Measurements from ENCODE around the gene GRIN1.

GRIN1 gene

GRCh38 chr9:137103206-137103999 is 35.6 kb upstream of the GRIN1 start:
- TF ChIP-seq, protein P1, sequence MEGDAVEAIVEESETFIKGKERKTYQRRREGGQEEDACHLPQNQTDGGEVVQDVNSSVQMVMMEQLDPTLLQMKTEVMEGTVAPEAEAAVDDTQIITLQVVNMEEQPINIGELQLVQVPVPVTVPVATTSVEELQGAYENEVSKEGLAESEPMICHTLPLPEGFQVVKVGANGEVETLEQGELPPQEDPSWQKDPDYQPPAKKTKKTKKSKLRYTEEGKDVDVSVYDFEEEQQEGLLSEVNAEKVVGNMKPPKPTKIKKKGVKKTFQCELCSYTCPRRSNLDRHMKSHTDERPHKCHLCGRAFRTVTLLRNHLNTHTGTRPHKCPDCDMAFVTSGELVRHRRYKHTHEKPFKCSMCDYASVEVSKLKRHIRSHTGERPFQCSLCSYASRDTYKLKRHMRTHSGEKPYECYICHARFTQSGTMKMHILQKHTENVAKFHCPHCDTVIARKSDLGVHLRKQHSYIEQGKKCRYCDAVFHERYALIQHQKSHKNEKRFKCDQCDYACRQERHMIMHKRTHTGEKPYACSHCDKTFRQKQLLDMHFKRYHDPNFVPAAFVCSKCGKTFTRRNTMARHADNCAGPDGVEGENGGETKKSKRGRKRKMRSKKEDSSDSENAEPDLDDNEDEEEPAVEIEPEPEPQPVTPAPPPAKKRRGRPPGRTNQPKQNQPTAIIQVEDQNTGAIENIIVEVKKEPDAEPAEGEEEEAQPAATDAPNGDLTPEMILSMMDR (IDR thresholded peaks at IDR 0.05), result no peak

- TF ChIP-seq, protein P1 (IDR thresholded peaks at IDR 0.05), result no peak
Observed at GRCh38 chr9:137105814-137106661, 32.9 kb upstream of the GRIN1 start.

DNA sequence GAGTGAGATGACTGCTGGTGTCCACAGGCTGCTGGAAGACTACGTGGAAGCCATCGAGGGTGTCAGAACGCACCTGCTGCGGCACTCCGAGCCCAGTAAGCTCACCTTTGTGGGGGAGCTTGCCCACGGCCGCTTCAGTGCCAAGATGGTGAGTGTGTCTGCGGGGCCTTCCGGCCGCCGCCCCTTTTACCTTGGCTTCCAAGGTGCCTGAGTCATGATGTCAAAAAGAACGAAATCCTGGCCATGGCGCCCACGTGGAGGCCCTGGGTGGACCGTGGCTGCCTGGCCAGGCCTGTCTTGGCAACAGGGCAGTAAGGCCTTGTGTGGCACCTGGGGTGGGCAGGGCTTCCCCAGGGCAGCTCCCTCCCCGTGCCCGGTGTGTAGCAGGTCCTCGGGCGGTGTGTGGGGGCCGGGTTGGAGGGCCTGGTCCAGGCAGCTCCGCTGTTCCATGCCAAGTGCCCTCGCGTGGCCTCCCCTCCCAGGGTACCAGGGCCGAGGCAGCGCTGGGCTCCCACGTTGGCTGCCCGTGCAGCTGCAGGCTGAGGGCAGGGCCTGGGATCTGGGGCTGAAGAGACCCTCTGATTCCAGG is 32.2 kb upstream of the GRIN1 start:
- TF ChIP-seq, protein P1 (IDR thresholded peaks at IDR 0.05), result no peak

DNA sequence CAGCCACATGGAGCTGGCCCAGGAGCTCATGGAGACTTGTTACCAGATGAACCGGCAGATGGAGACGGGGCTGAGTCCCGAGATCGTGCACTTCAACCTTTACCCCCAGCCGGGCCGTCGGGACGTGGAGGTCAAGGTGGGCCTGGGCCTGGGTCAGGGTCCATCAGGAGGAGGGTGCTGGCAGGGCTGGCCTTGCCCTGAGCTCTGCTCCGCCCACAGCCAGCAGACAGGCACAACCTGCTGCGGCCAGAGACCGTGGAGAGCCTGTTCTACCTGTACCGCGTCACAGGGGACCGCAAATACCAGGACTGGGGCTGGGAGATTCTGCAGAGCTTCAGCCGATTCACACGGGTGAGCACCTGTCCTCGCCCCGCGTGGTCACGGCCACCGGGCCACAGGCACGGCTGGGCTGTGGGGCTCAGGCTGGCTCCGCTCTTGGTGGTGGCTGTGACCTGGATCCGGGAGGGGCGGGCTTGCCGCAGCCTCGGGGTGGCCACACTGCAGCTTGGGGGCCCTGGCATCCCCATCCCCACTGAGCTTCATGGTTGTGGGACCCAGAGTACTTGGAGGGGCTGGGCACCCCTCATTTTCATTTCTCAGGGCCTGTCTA is 31.5 kb upstream of the GRIN1 start:
- TF ChIP-seq, protein P1 (IDR thresholded peaks at IDR 0.05), result no peak

- TF ChIP-seq, protein P1 (IDR thresholded peaks at IDR 0.05), result no peak
Observed at GRCh38 chr9:137107982-137108381, 31.0 kb upstream of the GRIN1 start.

DNA sequence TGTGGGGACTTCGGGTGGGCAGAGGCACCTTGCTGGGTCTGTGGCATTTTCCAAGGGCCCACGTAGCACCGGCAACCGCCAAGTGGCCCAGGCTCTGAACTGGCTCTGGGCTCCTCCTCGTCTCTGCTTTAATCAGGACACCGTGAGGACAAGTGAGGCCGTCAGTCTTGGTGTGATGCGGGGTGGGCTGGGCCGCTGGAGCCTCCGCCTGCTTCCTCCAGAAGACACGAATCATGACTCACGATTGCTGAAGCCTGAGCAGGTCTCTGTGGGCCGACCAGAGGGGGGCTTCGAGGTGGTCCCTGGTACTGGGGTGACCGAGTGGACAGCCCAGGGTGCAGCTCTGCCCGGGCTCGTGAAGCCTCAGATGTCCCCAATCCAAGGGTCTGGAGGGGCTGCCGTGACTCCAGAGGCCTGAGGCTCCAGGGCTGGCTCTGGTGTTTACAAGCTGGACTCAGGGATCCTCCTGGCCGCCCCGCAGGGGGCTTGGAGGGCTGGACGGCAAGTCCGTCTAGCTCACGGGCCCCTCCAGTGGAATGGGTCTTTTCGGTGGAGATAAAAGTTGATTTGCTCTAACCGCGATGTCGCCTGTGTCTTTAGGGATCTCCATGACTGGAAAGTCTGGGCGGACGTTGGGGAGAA is 30.2 kb upstream of the GRIN1 start:
- TF ChIP-seq, protein P1 (IDR thresholded peaks at IDR 0.05), result no peak

All from LNCAP (cell line).